ENCODE results near the gene SLC39A7. TPM values are rescaled to one million over a fixed set of nuclear protein-coding genes. Genes with fewer than 3 reads are reported as not detected.

SLC39A7 gene
- total RNA-seq, 1 experiment from 2014 or later = 130 TPM

- no TSS peak for BruUV-seq (replicated peaks)
- TF ChIP-seq EZH2phosphoT487 (IDR thresholded peaks at IDR 0.05; ENCODE audit: borderline replicate concordance) = no peak
- no peak for TF ChIP-seq EZH2 (IDR thresholded peaks at IDR 0.05)
- TF ChIP-seq CTCF (IDR thresholded peaks at IDR 0.05 in 2 of 3, conservative IDR thresholded peaks at IDR 0.05 in 1 of 3; ENCODE audit: borderline replicate concordance in 1 of 3, insufficient read depth in 1 of 3, low read depth in 2 of 3, low read length in 2 of 3) = no peak
- no peak for TF ChIP-seq SP1 (IDR thresholded peaks at IDR 0.05; ENCODE audit: low read depth)
- TF ChIP-seq YY1 (IDR thresholded peaks at IDR 0.05; ENCODE audit: extremely low read depth, insufficient replicate concordance, low read depth, low read length) = no peak
- no peak for TF ChIP-seq REST (IDR thresholded peaks at IDR 0.05; ENCODE audit: low read depth)
- TF ChIP-seq SRF (IDR thresholded peaks at IDR 0.05; ENCODE audit: low read depth) = no peak
- no peak for TF ChIP-seq TCF7L2 (IDR thresholded peaks at IDR 0.05; ENCODE audit: borderline replicate concordance, extremely low read depth, insufficient read depth, insufficient read length)
- no peak for TF ChIP-seq CBX3 (IDR thresholded peaks at IDR 0.05; ENCODE audit: low read depth)
- TF ChIP-seq SIN3A (IDR thresholded peaks at IDR 0.05; ENCODE audit: low read depth) = no peak
- no peak for TF ChIP-seq EGR1 (IDR thresholded peaks at IDR 0.05; ENCODE audit: low read depth)
- TF ChIP-seq ATF3 (IDR thresholded peaks at IDR 0.05) = no peak
- no peak for TF ChIP-seq ZNF274 (IDR thresholded peaks at IDR 0.05; ENCODE audit: low read depth, low read length)
- TF ChIP-seq ZBTB33 (IDR thresholded peaks at IDR 0.05; ENCODE audit: extremely low read depth, insufficient replicate concordance, low read length) = no peak
Observed at GRCh38 chr6:33176906-33177305, 23.8 kb upstream of the SLC39A7 start.

More at GRCh38 chr6:33176906-33177305, 23.8 kb upstream of the SLC39A7 start:
- ATAC-seq (no peak), DNase-seq (ENCODE audit: low read depth, low spot score) (no peak)
- ChIA-PET RAD21 (ENCODE audit: low non-redundant PET in 1 of 2, low total read pairs in 2 of 2, uncharacterized antibody in 2 of 2, unreplicated experiment in 2 of 2) (no interaction called here), POLR2A (no interaction called here), CTCF (no interaction called here)
- Histone ChIP-seq H3K36me3 (ENCODE audit: control insufficient read depth in 1 of 2, insufficient read depth in 2 of 2, low read length in 2 of 2) (no peaks in the 10 kb centered on the region), H3K27me3 (ENCODE audit: insufficient read depth, low read length) (no peaks in the 10 kb centered on the region), H2AFZ (ENCODE audit: low read depth, low read length, poor library complexity, severe bottlenecking) (no peak overlapping the region), H3K79me2 (ENCODE audit: insufficient read depth, low read length) (no peaks in the 10 kb centered on the region), H3K9ac (ENCODE audit: low read length) (no peak overlapping the region), H3K4me3 (replicated peaks in 1 of 2; ENCODE audit: low read depth in 1 of 2, low read length in 2 of 2) (no peak overlapping the region), H3K9me2 (ENCODE audit: insufficient read depth) (no peaks in the 10 kb centered on the region), H3K4me1 (ENCODE audit: control insufficient read depth in 1 of 2, insufficient read depth in 2 of 2, low read length in 2 of 2) (no peaks in the 10 kb centered on the region), H4K20me1 (ENCODE audit: insufficient read depth) (no peaks in the 10 kb centered on the region), H3K4me2 (ENCODE audit: low read length) (no peak overlapping the region), H3K9me3 (ENCODE audit: control insufficient read depth in 1 of 2, insufficient read depth in 1 of 2, low read depth in 1 of 2, low read length in 2 of 2) (no peaks in the 10 kb centered on the region), H3K27ac (ENCODE audit: low read depth, low read length) (no peak overlapping the region)
- intact Hi-C loops (cut with micrococcal nuclease) = no loop called here
